NT2/D1 (cell line): Measurements from ENCODE around the gene GRP.

ENCODE experiments used
- SUZ12 ChIP-seq: IDR thresholded peaks from 2 replicates; pipeline ENCODE4 v1.6.1; 2011; ENCODE audit not compliant: insufficient read length, insufficient read depth; ENCODE audit errors: extremely low read depth
- YY1 ChIP-seq: IDR thresholded peaks from 2 replicates; pipeline ENCODE4 v1.6.1; 2011; ENCODE audit not compliant: insufficient read length, insufficient read depth
- ZNF274 ChIP-seq: IDR thresholded peaks from 2 replicates; pipeline ENCODE4 v1.6.1; 2011; ENCODE audit warnings: mild to moderate bottlenecking, low read depth, low read length

GRCh38 chr18:59268721-59269562 is 49.0 kb downstream of the GRP start:
- TF ChIP-seq ZNF274 (no peak), SUZ12 (no peak), YY1 (no peak)
